Thoracic aorta (tissue), 2 donors: ENCODE results near the gene RBM28. TPM values are rescaled to one million over a fixed set of nuclear protein-coding genes. Genes with fewer than 3 reads are reported as not detected.

Source experiments
- ATAC-seq: fragments of 150-250 bp; one replicate; pipeline ENCODE4 v1.8.0; 2017; ENCODE audit warnings: low read depth; ENCODE audit not compliant: insufficient number of reproducible peaks, low FRiP score
- DNase-seq: peaks from one replicate; pipeline ENCODE4 v3.0.0-alpha.2; 2020; ENCODE audit warnings: low spot score
- H3K27ac ChIP-seq, 2 donors: fragments of 200-600 bp; sonication (generic); 1 replicate in 1 of 2; 2 replicates in 1 of 2; pipeline ENCODE4 v1.5.1; 2016; ENCODE audit warnings: mild to moderate bottlenecking in 2 of 2, moderate library complexity in 2 of 2
- H3K27me3 ChIP-seq: fragments of 200-600 bp; sonication (generic); replicated peaks from 2 replicates; pipeline ENCODE4 v1.6.0; 2016; ENCODE audit warnings: mild to moderate bottlenecking; ENCODE audit not compliant: insufficient read depth
- H3K36me3 ChIP-seq: fragments of 200-600 bp; sonication (generic); one replicate; pipeline ENCODE4 v1.5.1; 2016
- H3K4me1 ChIP-seq, 2 donors: fragments of 200-600 bp; sonication (generic); 1 replicate in 1 of 2; 2 replicates in 1 of 2; pipeline versions ENCODE4 v1.5.1 to v1.6.0; 2016; ENCODE audit warnings: low read depth in 2 of 2, mild to moderate bottlenecking in 1 of 2; ENCODE audit not compliant: control insufficient read depth in 1 of 2
- H3K4me3 ChIP-seq: fragments of 200-600 bp; sonication (generic); 2 replicates; pipeline ENCODE4 v1.5.1; 2016; ENCODE audit warnings: mild to moderate bottlenecking
- H3K9me3 ChIP-seq: fragments of 200-600 bp; sonication (generic); 2 replicates; pipeline ENCODE4 v1.5.1; 2016
- total RNA-seq, 2 donors: library from RNA; depleted of rRNA; stranded (reverse); fragments of >200 nt; gene quantifications; one replicate each; pipeline versions ENCODE4 v1.1.0 to v1.2.3, GENCODE V29; 2016
- TF ChIP-seq, protein P1 (sequence below): fragments of 200-600 bp; sonication (generic); IDR thresholded peaks from one replicate; pipeline ENCODE4 v1.5.1; 2019; ENCODE audit warnings: antibody characterized with exemption

The RBM28 gene
- total RNA-seq, 2 donors from 2014 or later, result 20.6 to 49.2 TPM

GRCh38 chr7:128359336-128359735 is 15.6 kb upstream of the RBM28 start:
- no peaks in the 10 kb centered on the region for H3K27me3 ChIP-seq
- ATAC-seq (no peak), DNase-seq (no peak)
- H3K36me3 ChIP-seq, result no peaks in the 10 kb centered on the region
- no peak overlapping the region for H3K27ac ChIP-seq
- H3K9me3 ChIP-seq, result no peaks in the 10 kb centered on the region
- TF ChIP-seq, protein P1, sequence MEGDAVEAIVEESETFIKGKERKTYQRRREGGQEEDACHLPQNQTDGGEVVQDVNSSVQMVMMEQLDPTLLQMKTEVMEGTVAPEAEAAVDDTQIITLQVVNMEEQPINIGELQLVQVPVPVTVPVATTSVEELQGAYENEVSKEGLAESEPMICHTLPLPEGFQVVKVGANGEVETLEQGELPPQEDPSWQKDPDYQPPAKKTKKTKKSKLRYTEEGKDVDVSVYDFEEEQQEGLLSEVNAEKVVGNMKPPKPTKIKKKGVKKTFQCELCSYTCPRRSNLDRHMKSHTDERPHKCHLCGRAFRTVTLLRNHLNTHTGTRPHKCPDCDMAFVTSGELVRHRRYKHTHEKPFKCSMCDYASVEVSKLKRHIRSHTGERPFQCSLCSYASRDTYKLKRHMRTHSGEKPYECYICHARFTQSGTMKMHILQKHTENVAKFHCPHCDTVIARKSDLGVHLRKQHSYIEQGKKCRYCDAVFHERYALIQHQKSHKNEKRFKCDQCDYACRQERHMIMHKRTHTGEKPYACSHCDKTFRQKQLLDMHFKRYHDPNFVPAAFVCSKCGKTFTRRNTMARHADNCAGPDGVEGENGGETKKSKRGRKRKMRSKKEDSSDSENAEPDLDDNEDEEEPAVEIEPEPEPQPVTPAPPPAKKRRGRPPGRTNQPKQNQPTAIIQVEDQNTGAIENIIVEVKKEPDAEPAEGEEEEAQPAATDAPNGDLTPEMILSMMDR, result no peak
- H3K4me3 ChIP-seq, result no peak overlapping the region
- peaks cover 7 to 20% of the 10 kb centered on the region in 2 donors for H3K4me1 ChIP-seq

- H3K4me3 ChIP-seq, result no peak overlapping the region
- no peak for DNase-seq
- TF ChIP-seq, protein P1, result no peak
- no peak for ATAC-seq
- no peaks in the 10 kb centered on the region for H3K9me3 ChIP-seq
- no peaks in the 10 kb centered on the region for H3K27me3 ChIP-seq
- peaks cover 7 to 20% of the 10 kb centered on the region in 2 donors for H3K4me1 ChIP-seq
- no peak overlapping the region for H3K27ac ChIP-seq
- H3K36me3 ChIP-seq, result no peaks in the 10 kb centered on the region
Measured at GRCh38 chr7:128358233-128358632, 14.5 kb upstream of the RBM28 start.

DNA sequence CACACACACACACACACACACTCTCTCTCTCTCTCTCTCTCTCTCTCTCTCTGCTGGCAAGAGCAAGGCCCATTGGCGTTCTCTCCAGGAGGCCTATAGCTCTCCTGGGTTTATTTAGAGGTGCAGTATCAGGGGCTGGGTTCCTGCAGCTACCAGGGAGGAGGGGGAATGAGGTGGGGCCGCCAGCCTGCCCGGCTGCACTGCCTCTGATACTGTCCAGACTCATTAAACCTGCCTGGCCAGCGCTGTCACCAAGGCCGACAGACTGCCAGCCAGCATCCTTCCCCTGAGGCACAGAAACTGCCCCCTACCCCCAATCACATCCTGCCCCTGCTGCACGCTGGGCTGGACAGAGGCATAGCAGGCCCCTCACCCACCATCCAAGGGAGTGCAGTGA is 13.5 kb upstream of the RBM28 start:
- Histone ChIP-seq H3K36me3 (no peaks in the 10 kb centered on the region), H3K27me3 (no peaks in the 10 kb centered on the region), H3K9me3 (no peaks in the 10 kb centered on the region), H3K4me3 (no peak overlapping the region), H3K4me1 (peaks cover 12 to 24% of the 10 kb centered on the region in 2 donors), H3K27ac (no peak overlapping the region)
- no peak for ATAC-seq
- TF ChIP-seq, protein P1, result no peak
- DNase-seq, result no peak

GRCh38 chr7:128356546-128357216 is 13.0 kb upstream of the RBM28 start:
- no peak for ATAC-seq
- no peak for DNase-seq
- Histone ChIP-seq H3K4me1 (peaks cover 10 to 22% of the 10 kb centered on the region in 2 donors), H3K9me3 (no peaks in the 10 kb centered on the region), H3K27ac (no peak overlapping the region), H3K4me3 (no peak overlapping the region), H3K36me3 (no peaks in the 10 kb centered on the region), H3K27me3 (no peaks in the 10 kb centered on the region)
- TF ChIP-seq, protein P1, result no peak

DNA sequence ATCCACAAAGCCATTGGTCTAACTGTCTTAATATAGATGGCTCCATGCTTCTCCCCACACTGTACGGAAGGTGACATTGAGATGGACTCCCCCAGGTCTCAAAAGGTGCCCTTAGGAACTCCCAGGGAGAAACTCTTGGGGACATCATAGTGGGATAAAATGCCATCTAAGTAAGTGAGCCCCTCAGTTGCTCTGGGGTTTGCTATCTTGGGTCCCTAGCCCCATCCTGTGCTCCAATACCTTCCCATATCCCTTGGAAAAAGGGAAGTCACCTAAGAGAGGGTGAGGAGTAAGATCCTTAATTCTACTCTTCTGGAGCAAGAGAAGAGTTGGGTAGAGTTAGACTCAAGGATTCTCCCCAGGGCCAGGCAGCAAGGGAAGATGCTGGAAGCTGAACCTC is 9.9 kb upstream of the RBM28 start:
- Histone ChIP-seq H3K4me3 (no peak overlapping the region), H3K4me1 (peaks cover 6 to 15% of the 10 kb centered on the region in 2 donors), H3K27me3 (no peaks in the 10 kb centered on the region), H3K9me3 (no peaks in the 10 kb centered on the region), H3K36me3 (no peaks in the 10 kb centered on the region), H3K27ac (no peak overlapping the region)
- TF ChIP-seq, protein P1, result no peak
- no peak for DNase-seq
- no peak for ATAC-seq
